Neural progenitor cell (in vitro differentiated cells): Measurements from ENCODE around the gene ZSCAN10. TPM values are rescaled to one million over a fixed set of nuclear protein-coding genes. Genes with fewer than 3 reads are reported as not detected.
A peak's percentile ranks its signal among the peaks of the same experiment; 100 is the strongest.
"Not testable (repeated sequence)": the region's sequence is repeated elsewhere in the genome, so short reads cannot be mapped to it uniquely, and the experiment has no call there.

Source experiments
- DNase-seq: peaks from one replicate; pipeline ENCODE4 v3.0.0-alpha.2; 2016; ENCODE audit warnings: low spot score
- H2AFZ ChIP-seq: fragments of 200-600 bp; sonication (generic); replicated peaks from 2 replicates; pipeline ENCODE4 v1.6.1; 2016; ENCODE audit warnings: antibody characterized with exemption
- H3F3A ChIP-seq: fragments of 200-600 bp; sonication (generic); 2 replicates; pipeline ENCODE4 v1.6.1; 2016; ENCODE audit warnings: antibody characterized with exemption, low read depth
- H3K27ac ChIP-seq: fragments of 200-600 bp; sonication (generic); 2 replicates; pipeline ENCODE4 v1.5.1; 2016; ENCODE audit warnings: mild to moderate bottlenecking
- H3K27me3 ChIP-seq: fragments of 200-600 bp; sonication (generic); 2 replicates; pipeline ENCODE4 v1.6.1; 2016; ENCODE audit warnings: mild to moderate bottlenecking, moderate library complexity
- H3K36me3 ChIP-seq: fragments of 200-600 bp; sonication (generic); 2 replicates; pipeline ENCODE4 v1.5.1; 2016
- H3K4me1 ChIP-seq: fragments of 200-600 bp; sonication (generic); 2 replicates; pipeline ENCODE4 v1.6.1; 2016; ENCODE audit warnings: mixed run types
- H3K4me2 ChIP-seq: fragments of 200-600 bp; sonication (generic); 2 replicates; pipeline ENCODE4 v1.6.1; 2016
- H3K4me3 ChIP-seq: fragments of 200-600 bp; sonication (generic); 2 replicates; pipeline ENCODE4 v1.5.1; 2016
- H3K79me2 ChIP-seq: fragments of 200-600 bp; sonication (generic); 2 replicates; pipeline ENCODE4 v1.6.1; 2016; ENCODE audit warnings: low read depth
- H3K9ac ChIP-seq: fragments of 200-600 bp; sonication (generic); 2 replicates; pipeline ENCODE4 v1.6.1; 2016
- H3K9me3 ChIP-seq: fragments of 200-600 bp; sonication (generic); 2 replicates; pipeline ENCODE4 v1.5.1; 2016; ENCODE audit warnings: low read depth
- H4K20me1 ChIP-seq: fragments of 200-600 bp; sonication (generic); 2 replicates; pipeline ENCODE4 v1.6.1; 2016; ENCODE audit warnings: low read depth
- H3K27ac Mint-ChIP-seq: 3 replicates; pipeline ENCODE4 v1.8.0; 2021; ENCODE audit warnings: mixed read lengths
- H3K27me3 Mint-ChIP-seq: 2 replicates; pipeline ENCODE4 v1.8.0; 2022; ENCODE audit warnings: low read depth, mild to moderate bottlenecking, inconsistent platforms, moderate library complexity, mixed read lengths; ENCODE audit not compliant: insufficient read depth
- H3K36me3 Mint-ChIP-seq: 3 replicates; pipeline ENCODE4 v1.8.0; 2021; ENCODE audit warnings: mixed read lengths
- H3K4me1 Mint-ChIP-seq: 3 replicates; pipeline ENCODE4 v1.8.0; 2021; ENCODE audit warnings: mixed read lengths
- H3K4me3 Mint-ChIP-seq: 3 replicates; pipeline ENCODE4 v1.8.0; 2021; ENCODE audit warnings: mild to moderate bottlenecking, moderate library complexity, mixed read lengths
- H3K9me3 Mint-ChIP-seq: 3 replicates; pipeline ENCODE4 v1.8.0; 2020; ENCODE audit warnings: mixed read lengths
- CTCF ChIP-seq: fragments of 200-600 bp; sonication (generic); IDR thresholded peaks from 2 replicates; pipeline ENCODE4 v1.5.1; 2017; ENCODE audit warnings: antibody characterized with exemption, mild to moderate bottlenecking
- EZH2 ChIP-seq: fragments of 200-600 bp; sonication (generic); IDR thresholded peaks from 2 replicates; pipeline ENCODE4 v1.6.1; 2017; ENCODE audit warnings: antibody characterized with exemption, mild to moderate bottlenecking, moderate library complexity
- EZH2phosphoT487 ChIP-seq: fragments of 200-600 bp; sonication (generic); IDR thresholded peaks from 2 replicates; pipeline ENCODE4 v1.6.1; 2017; ENCODE audit warnings: antibody characterized with exemption
- total RNA-seq: library from RNA; depleted of rRNA; stranded (reverse); fragments of >200 nt; gene quantifications from 2 replicates; pipeline ENCODE4 v1.2.3, GENCODE V29; 2015; ENCODE audit warnings: low replicate concordance

The ZSCAN10 gene
- total RNA-seq, 1 donor from 2014 or later, result 5.4 TPM

- H3K27ac Mint-ChIP-seq, result peak overlapping the region; percentile 82
- Histone ChIP-seq H3K27me3 (no peaks in the 10 kb centered on the region), H3K4me2 (no peak overlapping the region), H4K20me1 (no peaks in the 10 kb centered on the region), H3K4me1 (no peaks in the 10 kb centered on the region), H3K4me3 (no peak overlapping the region), H3K36me3 (no peaks in the 10 kb centered on the region), H2AFZ (no peak overlapping the region), H3K9me3 (no peaks in the 10 kb centered on the region), H3K9ac (no peak overlapping the region), H3K27ac (no peak overlapping the region), H3F3A (no peaks in the 10 kb centered on the region), H3K79me2 (no peaks in the 10 kb centered on the region)
- H3K9me3 Mint-ChIP-seq, result no peaks in the 10 kb centered on the region
- no peak overlapping the region for H3K4me3 Mint-ChIP-seq
- DNase-seq, result no peak
- H3K36me3 Mint-ChIP-seq, result no peaks in the 10 kb centered on the region
- peaks cover 9% of the 10 kb centered on the region for H3K4me1 Mint-ChIP-seq
- no peak for TF ChIP-seq EZH2
- TF ChIP-seq CTCF, result no peak
- TF ChIP-seq EZH2phosphoT487, result no peak
- peaks cover 17% of the 10 kb centered on the region for H3K27me3 Mint-ChIP-seq
Measured at GRCh38 chr16:3071655-3072054, 27.4 kb downstream of the ZSCAN10 start.

GRCh38 chr16:3070608-3071111 lies 28.4 kb downstream of the ZSCAN10 start:
- Histone ChIP-seq H3K4me2 (no peak overlapping the region), H3K27ac (no peak overlapping the region), H3K36me3 (no peaks in the 10 kb centered on the region), H3F3A (no peaks in the 10 kb centered on the region), H3K27me3 (no peaks in the 10 kb centered on the region), H2AFZ (no peak overlapping the region), H3K9me3 (no peaks in the 10 kb centered on the region), H3K79me2 (no peaks in the 10 kb centered on the region), H3K4me3 (no peak overlapping the region), H3K9ac (no peak overlapping the region), H3K4me1 (no peaks in the 10 kb centered on the region), H4K20me1 (no peaks in the 10 kb centered on the region)
- H3K27me3 Mint-ChIP-seq, result peaks cover 19% of the 10 kb centered on the region
- no peaks in the 10 kb centered on the region for H3K9me3 Mint-ChIP-seq
- DNase-seq, result no peak
- no peaks in the 10 kb centered on the region for H3K36me3 Mint-ChIP-seq
- H3K4me3 Mint-ChIP-seq, result no peak overlapping the region
- TF ChIP-seq EZH2phosphoT487, result no peak
- no peak for TF ChIP-seq EZH2
- TF ChIP-seq CTCF, result no peak
- peaks cover 9% of the 10 kb centered on the region for H3K4me1 Mint-ChIP-seq
- H3K27ac Mint-ChIP-seq, result no peak overlapping the region

GRCh38 chr16:3069146-3069545 lies 29.9 kb downstream of the ZSCAN10 start:
- peaks cover 13% of the 10 kb centered on the region for H3K27me3 Mint-ChIP-seq
- not testable (repeated sequence) for DNase-seq, H3K27ac Mint-ChIP-seq, H3K4me1 Mint-ChIP-seq, H3K9ac ChIP-seq, H3K27me3 ChIP-seq, H3K4me3 ChIP-seq, H3K4me1 ChIP-seq, H3K4me3 Mint-ChIP-seq, H3K27ac ChIP-seq, H2AFZ ChIP-seq, H3K9me3 Mint-ChIP-seq, H3K36me3 ChIP-seq, H4K20me1 ChIP-seq, H3K4me2 ChIP-seq, H3K36me3 Mint-ChIP-seq, H3F3A ChIP-seq, H3K9me3 ChIP-seq, H3K79me2 ChIP-seq

GRCh38 chr16:3068487-3068886 lies 30.6 kb downstream of the ZSCAN10 start:
- Histone ChIP-seq H3K9ac (no peak overlapping the region), H3F3A (no peaks in the 10 kb centered on the region), H2AFZ (no peak overlapping the region), H3K4me2 (no peak overlapping the region), H3K27ac (no peak overlapping the region), H3K79me2 (no peaks in the 10 kb centered on the region), H3K4me3 (no peak overlapping the region), H3K9me3 (no peaks in the 10 kb centered on the region), H4K20me1 (no peaks in the 10 kb centered on the region), H3K4me1 (no peaks in the 10 kb centered on the region), H3K36me3 (no peaks in the 10 kb centered on the region), H3K27me3 (no peaks in the 10 kb centered on the region)
- Mint-ChIP-seq H3K36me3 (no peaks in the 10 kb centered on the region), H3K4me3 (no peak overlapping the region), H3K4me1 (peaks cover 4% of the 10 kb centered on the region), H3K27ac (peak overlapping the region; percentile 74), H3K27me3 (peaks cover 10% of the 10 kb centered on the region), H3K9me3 (no peaks in the 10 kb centered on the region)
- TF ChIP-seq CTCF (no peak), EZH2phosphoT487 (no peak), EZH2 (no peak)
- DNase-seq, result no peak
